ENCODE data around the gene HEXD.

DNA sequence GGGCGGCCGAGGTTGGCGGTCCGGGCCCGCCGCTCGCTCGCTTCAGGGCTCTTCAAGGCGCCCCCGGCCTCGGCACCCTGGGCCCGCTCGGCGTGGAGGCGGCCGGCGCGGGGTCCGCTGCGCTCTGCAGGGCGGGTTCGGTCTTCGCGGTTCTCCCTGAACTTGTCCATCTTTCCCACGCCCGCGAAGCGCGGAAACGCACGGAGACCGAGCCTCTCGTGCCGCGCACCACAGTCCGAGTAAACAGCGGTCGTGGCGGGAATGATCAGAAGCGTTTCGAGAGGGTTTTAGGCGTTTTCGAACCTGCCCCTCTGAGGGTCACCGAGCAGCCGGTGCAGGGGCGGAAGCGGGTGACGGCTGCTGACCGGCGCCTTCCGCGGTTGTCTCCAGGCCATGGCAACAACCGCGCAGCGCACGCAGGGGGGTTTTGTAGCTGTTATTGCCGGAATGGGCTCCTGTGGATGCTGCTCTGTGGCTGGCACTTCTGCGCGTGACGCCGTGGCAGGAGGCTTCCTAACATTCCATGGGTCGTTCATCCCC lies 40.8 kb downstream of the HEXD start:
- TF ChIP-seq POLR2A (IDR thresholded peaks at IDR 0.05; ENCODE audit: low read depth, low read length) (no peak), TAF1 (IDR thresholded peaks at IDR 0.05; ENCODE audit: borderline replicate concordance, low read depth, low read length) (no peak)

Data from GM12892 (cell line).